ENCODE results near the gene ASXL1. TPM values are rescaled to one million over a fixed set of nuclear protein-coding genes. Genes with fewer than 3 reads are reported as not detected.

The ASXL1 gene
- total RNA-seq, 2 donors from 2014 or later = 88.9 to 98.6 TPM

DNA sequence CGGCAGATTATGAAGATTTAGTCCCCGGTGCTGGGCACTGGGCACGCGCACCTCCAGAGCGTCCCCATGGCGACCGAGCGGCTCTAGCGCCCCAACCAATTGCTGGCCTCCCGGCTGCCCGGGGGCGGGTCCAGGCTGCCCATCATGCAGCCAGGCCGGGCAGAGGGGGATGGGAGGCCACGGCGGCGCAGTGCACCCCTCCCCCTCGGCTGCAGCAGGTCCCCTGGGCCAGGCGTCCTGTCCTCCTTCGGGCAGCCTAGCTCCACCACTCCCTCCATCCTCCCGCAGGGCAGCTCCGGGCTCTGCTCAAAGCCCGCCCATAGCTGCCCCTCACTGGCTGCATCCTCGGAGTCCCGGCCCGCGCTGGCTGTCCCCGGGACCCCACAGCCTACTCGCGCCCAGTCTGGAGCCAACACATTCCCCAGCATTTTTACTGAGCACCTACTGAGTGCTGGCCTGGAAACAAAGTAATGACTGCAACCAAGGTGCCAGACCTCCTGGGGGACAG lies 99.4 kb downstream of the ASXL1 start:
- Histone ChIP-seq H3K9me3 (ENCODE audit: control insufficient read depth, low read length) (no peaks in the 10 kb centered on the region), H3K4me1 (ENCODE audit: control insufficient read depth, insufficient read depth, low read length) (peaks cover 12% of the 10 kb centered on the region), H3K27me3 (ENCODE audit: control insufficient read depth, insufficient read depth, low read length, poor library complexity, severe bottlenecking) (no peaks in the 10 kb centered on the region), H3K4me3 (ENCODE audit: low read length) (no peak overlapping the region), H3K27ac (ENCODE audit: low read depth, low read length) (peak overlapping the region; percentile 91), H3K36me3 (ENCODE audit: control insufficient read depth, insufficient read depth, low read length) (peaks cover 52% of the 10 kb centered on the region), H3K9ac (ENCODE audit: extremely low read depth, low read length, poor library complexity, severe bottlenecking) (peak overlapping the region; percentile 51)
- no peaks in the 10 kb centered on the region for H3K27me3 Mint-ChIP-seq (ENCODE audit: insufficient read depth)
- H3K4me3 Mint-ChIP-seq = peak overlapping the region; percentile 48
- no peaks in the 10 kb centered on the region for H3K9me3 Mint-ChIP-seq
- peaks cover 41% of the 10 kb centered on the region for H3K36me3 Mint-ChIP-seq (ENCODE audit: low read depth)
- TF ChIP-seq, protein P1, sequence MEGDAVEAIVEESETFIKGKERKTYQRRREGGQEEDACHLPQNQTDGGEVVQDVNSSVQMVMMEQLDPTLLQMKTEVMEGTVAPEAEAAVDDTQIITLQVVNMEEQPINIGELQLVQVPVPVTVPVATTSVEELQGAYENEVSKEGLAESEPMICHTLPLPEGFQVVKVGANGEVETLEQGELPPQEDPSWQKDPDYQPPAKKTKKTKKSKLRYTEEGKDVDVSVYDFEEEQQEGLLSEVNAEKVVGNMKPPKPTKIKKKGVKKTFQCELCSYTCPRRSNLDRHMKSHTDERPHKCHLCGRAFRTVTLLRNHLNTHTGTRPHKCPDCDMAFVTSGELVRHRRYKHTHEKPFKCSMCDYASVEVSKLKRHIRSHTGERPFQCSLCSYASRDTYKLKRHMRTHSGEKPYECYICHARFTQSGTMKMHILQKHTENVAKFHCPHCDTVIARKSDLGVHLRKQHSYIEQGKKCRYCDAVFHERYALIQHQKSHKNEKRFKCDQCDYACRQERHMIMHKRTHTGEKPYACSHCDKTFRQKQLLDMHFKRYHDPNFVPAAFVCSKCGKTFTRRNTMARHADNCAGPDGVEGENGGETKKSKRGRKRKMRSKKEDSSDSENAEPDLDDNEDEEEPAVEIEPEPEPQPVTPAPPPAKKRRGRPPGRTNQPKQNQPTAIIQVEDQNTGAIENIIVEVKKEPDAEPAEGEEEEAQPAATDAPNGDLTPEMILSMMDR (conservative IDR thresholded peaks at IDR 0.05) = no peak
- 9 to 22% methylated on average over 11 to 29 of the region's 29 CpGs for WGBS, 2 experiments (ENCODE audit: insufficient coverage in 1 of 2, insufficient read length in 1 of 2)
- peak overlapping the region; percentile 84 for H3K27ac Mint-ChIP-seq
- H3K4me1 Mint-ChIP-seq = peaks cover 15% of the 10 kb centered on the region
- peak; percentile 96 for DNase-seq

DNA sequence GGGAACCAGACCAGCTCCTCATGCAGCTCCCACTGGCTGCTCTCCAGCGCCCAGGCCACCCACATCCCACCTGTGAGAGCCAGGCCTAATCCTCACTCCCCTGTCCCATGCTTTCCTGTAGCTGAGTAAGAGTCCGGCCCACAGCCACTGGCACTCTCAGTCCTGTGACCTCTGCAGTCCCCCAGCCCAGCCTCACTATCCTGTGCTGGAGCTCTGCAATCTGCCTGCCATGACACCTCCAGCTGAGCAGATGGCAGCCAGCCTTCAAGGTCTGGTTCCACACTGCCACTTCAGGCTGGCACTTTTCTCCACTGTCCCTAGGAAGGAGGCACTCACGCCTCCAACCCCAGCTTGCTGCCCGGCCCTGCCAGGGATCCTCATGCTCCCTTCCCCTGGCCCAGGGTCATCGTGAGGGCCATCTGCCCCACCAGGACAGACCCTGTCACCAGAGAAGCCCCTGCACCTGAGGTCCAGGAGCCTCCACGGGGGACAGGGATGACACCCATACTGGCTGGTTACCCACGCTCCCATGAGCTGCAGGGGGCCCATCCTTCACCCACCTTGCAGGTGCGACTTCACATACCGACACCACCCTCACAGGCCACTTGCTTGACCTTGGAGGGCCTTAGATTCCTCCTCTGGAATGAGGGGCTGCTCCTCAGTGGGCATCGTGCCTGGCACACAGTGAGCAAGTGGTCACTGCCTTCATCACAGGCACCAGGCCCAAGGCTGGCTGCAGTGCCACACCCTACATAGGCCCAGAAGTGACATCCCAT lies 100.1 kb downstream of the ASXL1 start:
- H3K4me1 Mint-ChIP-seq = peaks cover 15% of the 10 kb centered on the region
- no peaks in the 10 kb centered on the region for H3K9me3 Mint-ChIP-seq
- TF ChIP-seq, protein P1 (conservative IDR thresholded peaks at IDR 0.05) = no peak
- no peak for DNase-seq
- H3K27ac Mint-ChIP-seq = peak overlapping the region; percentile 84
- H3K9me3 ChIP-seq (ENCODE audit: control insufficient read depth, low read length) = no peaks in the 10 kb centered on the region
- H3K36me3 ChIP-seq (ENCODE audit: control insufficient read depth, insufficient read depth, low read length) = peaks cover 49% of the 10 kb centered on the region
- no peaks in the 10 kb centered on the region for H3K27me3 Mint-ChIP-seq (ENCODE audit: insufficient read depth)
- peaks cover 38% of the 10 kb centered on the region for H3K36me3 Mint-ChIP-seq (ENCODE audit: low read depth)
- peak overlapping the region; percentile 48 for H3K4me3 Mint-ChIP-seq
- no peak overlapping the region for H3K9ac ChIP-seq (ENCODE audit: extremely low read depth, low read length, poor library complexity, severe bottlenecking)
- WGBS, 2 experiments (ENCODE audit: insufficient coverage in 1 of 2, insufficient read length in 1 of 2) = 88 to 96% methylated on average over 4 to 10 of the region's 10 CpGs
- H3K27ac ChIP-seq (ENCODE audit: low read depth, low read length) = peak overlapping the region; percentile 64
- no peak overlapping the region for H3K4me3 ChIP-seq (ENCODE audit: low read length)
- no peaks in the 10 kb centered on the region for H3K27me3 ChIP-seq (ENCODE audit: control insufficient read depth, insufficient read depth, low read length, poor library complexity, severe bottlenecking)
- peaks cover 12% of the 10 kb centered on the region for H3K4me1 ChIP-seq (ENCODE audit: control insufficient read depth, insufficient read depth, low read length)

DNA sequence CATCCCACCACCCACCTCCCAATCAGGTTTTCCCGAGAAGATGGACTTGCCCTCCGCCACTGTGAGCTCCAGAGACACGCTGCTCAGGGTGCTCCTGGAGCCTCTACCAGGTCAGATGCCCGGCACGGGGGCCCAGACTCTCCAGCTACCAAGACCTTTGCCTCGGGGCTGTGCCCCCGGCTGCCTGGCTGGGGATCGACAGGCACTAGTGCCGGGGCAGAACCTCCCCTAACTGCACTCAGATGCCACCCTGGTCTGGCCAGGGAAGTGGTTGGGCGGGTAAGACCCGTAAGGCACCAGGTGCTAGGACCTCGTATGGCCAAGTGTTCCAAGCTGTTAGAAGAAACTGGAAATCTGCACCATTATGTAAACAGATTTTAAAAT lies 100.7 kb downstream of the ASXL1 start:
- peaks cover 16% of the 10 kb centered on the region for H3K4me1 Mint-ChIP-seq
- H3K4me3 Mint-ChIP-seq = no peak overlapping the region
- H3K27me3 ChIP-seq (ENCODE audit: control insufficient read depth, insufficient read depth, low read length, poor library complexity, severe bottlenecking) = no peaks in the 10 kb centered on the region
- 90 to 94% methylated on average over 5 to 12 of the region's 12 CpGs for WGBS, 2 experiments (ENCODE audit: insufficient coverage in 1 of 2, insufficient read length in 1 of 2)
- peak overlapping the region; percentile 84 for H3K27ac Mint-ChIP-seq
- H3K27ac ChIP-seq (ENCODE audit: low read depth, low read length) = no peak overlapping the region
- H3K9me3 Mint-ChIP-seq = no peaks in the 10 kb centered on the region
- H3K4me3 ChIP-seq (ENCODE audit: low read length) = no peak overlapping the region
- peaks cover 12% of the 10 kb centered on the region for H3K4me1 ChIP-seq (ENCODE audit: control insufficient read depth, insufficient read depth, low read length)
- H3K36me3 Mint-ChIP-seq (ENCODE audit: low read depth) = peaks cover 34% of the 10 kb centered on the region
- TF ChIP-seq, protein P1 (conservative IDR thresholded peaks at IDR 0.05) = no peak
- no peaks in the 10 kb centered on the region for H3K9me3 ChIP-seq (ENCODE audit: control insufficient read depth, low read length)
- H3K27me3 Mint-ChIP-seq (ENCODE audit: insufficient read depth) = no peaks in the 10 kb centered on the region
- peaks cover 44% of the 10 kb centered on the region for H3K36me3 ChIP-seq (ENCODE audit: control insufficient read depth, insufficient read depth, low read length)
- H3K9ac ChIP-seq (ENCODE audit: extremely low read depth, low read length, poor library complexity, severe bottlenecking) = no peak overlapping the region
- DNase-seq = no peak

All from endodermal cell (in vitro differentiated cells).